Osteoblast (primary cell): ENCODE measurements around the gene ACAP1. TPM values are rescaled to one million over a fixed set of nuclear protein-coding genes. Genes with fewer than 3 reads are reported as not detected.

Experiments
- DNase-seq: peaks from one replicate; pipeline ENCODE4 v3.0.0; 2011; ENCODE audit warnings: low spot score, mixed read lengths; ENCODE audit not compliant: insufficient read length; ENCODE audit errors: missing footprints
- H2AFZ ChIP-seq: 2 replicates; pipeline ENCODE4 v1.6.0; 2011; ENCODE audit warnings: mild to moderate bottlenecking, low read length
- H3K27ac ChIP-seq: 2 replicates; pipeline ENCODE4 v1.5.1; 2011; ENCODE audit warnings: mild to moderate bottlenecking, low read depth, low read length, moderate library complexity
- H3K27me3 ChIP-seq: 2 replicates; pipeline ENCODE4 v1.6.0; 2012; ENCODE audit warnings: mild to moderate bottlenecking, control low read depth, inconsistent platforms, low read length, moderate library complexity; ENCODE audit not compliant: insufficient read depth
- H3K36me3 ChIP-seq: 2 replicates; pipeline ENCODE4 v1.5.1; 2011; ENCODE audit warnings: mild to moderate bottlenecking, low read length, control low read depth, moderate library complexity; ENCODE audit not compliant: insufficient read depth
- H3K4me1 ChIP-seq: 2 replicates; pipeline ENCODE4 v1.5.1; 2011; ENCODE audit warnings: mild to moderate bottlenecking, low read length, control low read depth, moderate library complexity; ENCODE audit not compliant: insufficient read depth
- H3K4me2 ChIP-seq: 2 replicates; pipeline ENCODE4 v1.6.0; 2011; ENCODE audit warnings: mild to moderate bottlenecking, low read length; ENCODE audit not compliant: insufficient read depth
- H3K4me3 ChIP-seq: fragments of 200-600 bp; sonication (generic); 3 replicates; pipeline ENCODE4 v1.5.1; 2012; ENCODE audit warnings: mild to moderate bottlenecking, low read length, inconsistent platforms; ENCODE audit not compliant: insufficient read depth
- H3K79me2 ChIP-seq: 2 replicates; pipeline ENCODE4 v1.6.0; 2012; ENCODE audit warnings: mild to moderate bottlenecking, low read length, control low read depth, inconsistent platforms; ENCODE audit not compliant: insufficient read depth
- H3K9me3 ChIP-seq: 2 replicates; pipeline ENCODE4 v1.5.1; 2011; ENCODE audit warnings: low read depth, low read length, control low read depth
- H4K20me1 ChIP-seq: 2 replicates; pipeline ENCODE4 v1.6.0; 2012; ENCODE audit warnings: mild to moderate bottlenecking, low read length, control low read depth; ENCODE audit not compliant: insufficient read depth
- CTCF ChIP-seq: IDR thresholded peaks from 2 replicates; pipeline ENCODE4 v1.5.1; 2011; ENCODE audit warnings: mild to moderate bottlenecking, low read depth, low read length, moderate library complexity; ENCODE audit errors: extremely low read depth
- total RNA-seq: library from RNA; depleted of rRNA; stranded (reverse); fragments of >200 nt; gene quantifications from 2 replicates; pipeline ENCODE4 v1.2.3, GENCODE V29; 2012

The ACAP1 gene
- total RNA-seq, 1 donor: not detected

GRCh38 chr17:7348478-7349242, 12.3 kb downstream of the ACAP1 start:
- peak overlapping the region; percentile 69 for H3K27ac ChIP-seq
- peak overlapping the region; percentile 96 for H3K4me2 ChIP-seq
- H3K4me3 ChIP-seq: peak overlapping the region; percentile 1
- peaks cover 37% of the 10 kb centered on the region for H3K4me1 ChIP-seq
- no peak for TF ChIP-seq CTCF
- H3K27me3 ChIP-seq: peaks cover 12% of the 10 kb centered on the region
- peaks cover 24% of the 10 kb centered on the region for H3K79me2 ChIP-seq
- DNase-seq: peak; percentile 85
- H2AFZ ChIP-seq: no peak overlapping the region
- H3K9me3 ChIP-seq: no peaks in the 10 kb centered on the region
- H4K20me1 ChIP-seq: peaks cover 20% of the 10 kb centered on the region
- no peaks in the 10 kb centered on the region for H3K36me3 ChIP-seq

- TF ChIP-seq CTCF: no peak
- H3K4me3 ChIP-seq: peak within 1 kb of the TSS; percentile 95
- no peaks in the 10 kb centered on the region for H3K36me3 ChIP-seq
- peaks cover 50% of the 10 kb centered on the region for H3K4me1 ChIP-seq
- H4K20me1 ChIP-seq: peaks cover 37% of the 10 kb centered on the region
- peak within 1 kb of the TSS; percentile 96 for H3K4me2 ChIP-seq
- H2AFZ ChIP-seq: peak within 1 kb of the TSS; percentile 86
- no peaks in the 10 kb centered on the region for H3K9me3 ChIP-seq
- H3K79me2 ChIP-seq: peaks cover 39% of the 10 kb centered on the region
- DNase-seq: peak; percentile 99
- no peaks in the 10 kb centered on the region for H3K27me3 ChIP-seq
- H3K27ac ChIP-seq: peak within 1 kb of the TSS; percentile 94
These were observed 15.6 kb downstream of the ACAP1 start, which contains the start of gene KCTD11 for GRCh38 chr17:7351665-7352502. TSS of gene KCTD11 (plus strand) at chr17:7352162.

GRCh38 chr17:7352503-7352889, 16.2 kb downstream of the ACAP1 start:
- Histone ChIP-seq H3K9me3 (no peaks in the 10 kb centered on the region), H2AFZ (peak overlapping the region; percentile 86), H3K79me2 (peaks cover 39% of the 10 kb centered on the region), H3K36me3 (no peaks in the 10 kb centered on the region), H3K4me1 (peaks cover 50% of the 10 kb centered on the region), H3K4me3 (peak overlapping the region; percentile 95), H3K27me3 (no peaks in the 10 kb centered on the region), H3K4me2 (peak overlapping the region; percentile 96), H4K20me1 (peaks cover 37% of the 10 kb centered on the region), H3K27ac (peak overlapping the region; percentile 94)
- TF ChIP-seq CTCF: peak; percentile 52
- DNase-seq: no peak
